ENCODE measurements around the gene MFGE8. TPM values are rescaled to one million over a fixed set of nuclear protein-coding genes. Genes with fewer than 3 reads are reported as not detected.

The MFGE8 gene
- polyA plus RNA-seq, 1 donor from 2014 or later = 1.1 TPM

- no peak overlapping the region for H3K9ac ChIP-seq (ENCODE audit: low read length)
- H3K79me2 ChIP-seq (replicated peaks; ENCODE audit: insufficient read depth, low read length) = no peaks in the 10 kb centered on the region
- H3K27me3 ChIP-seq (ENCODE audit: insufficient read depth, low read depth, low read length) = peaks cover 10% of the 10 kb centered on the region
- H3K9me2 ChIP-seq (ENCODE audit: insufficient read depth, low read length) = no peaks in the 10 kb centered on the region
- TF ChIP-seq REST (IDR thresholded peaks at IDR 0.05; ENCODE audit: borderline replicate concordance) (no peak), EZH2 (IDR thresholded peaks at IDR 0.05; ENCODE audit: borderline replicate concordance, insufficient read depth, low read length, poor library complexity, severe bottlenecking) (no peak), MXI1 (conservative IDR thresholded peaks at IDR 0.05; ENCODE audit: poor library complexity, severe bottlenecking) (no peak), EP300 (conservative IDR thresholded peaks at IDR 0.05; ENCODE audit: poor library complexity, severe bottlenecking) (no peak), RAD21 (conservative IDR thresholded peaks at IDR 0.05) (no peak), CTCF (IDR thresholded peaks at IDR 0.05; ENCODE audit: poor library complexity, severe bottlenecking) (no peak), TAF1 (IDR thresholded peaks at IDR 0.05; ENCODE audit: low read depth) (no peak), SMC3 (conservative IDR thresholded peaks at IDR 0.05; ENCODE audit: poor library complexity) (no peak)
- H4K20me1 ChIP-seq (ENCODE audit: insufficient read depth) = no peaks in the 10 kb centered on the region
- H3K4me3 ChIP-seq (ENCODE audit: low read length) = no peak overlapping the region
- H3K9me3 ChIP-seq (ENCODE audit: low read length) = no peaks in the 10 kb centered on the region
- no peak overlapping the region for H2AFZ ChIP-seq (ENCODE audit: low read depth, low read length)
- no peaks in the 10 kb centered on the region for H3K36me3 ChIP-seq (ENCODE audit: insufficient read depth, low read length)
- H3K27ac ChIP-seq (ENCODE audit: low read length) = no peak overlapping the region
- H3K4me2 ChIP-seq (ENCODE audit: low read length) = no peak overlapping the region
- no peaks in the 10 kb centered on the region for H3F3A ChIP-seq (ENCODE audit: insufficient read depth, low read length, poor library complexity, severe bottlenecking)
These were observed 5.1 kb downstream of the MFGE8 start for GRCh38 chr15:88908123-88908522.

GRCh38 chr15:88907111-88907510 is 6.1 kb downstream of the MFGE8 start:
- Histone ChIP-seq H3K27ac (ENCODE audit: low read length) (no peak overlapping the region), H3K4me3 (ENCODE audit: low read length) (no peak overlapping the region), H3K9ac (ENCODE audit: low read length) (no peak overlapping the region), H3K9me3 (ENCODE audit: low read length) (no peaks in the 10 kb centered on the region), H3K9me2 (ENCODE audit: insufficient read depth, low read length) (no peaks in the 10 kb centered on the region), H3K36me3 (ENCODE audit: insufficient read depth, low read length) (no peaks in the 10 kb centered on the region), H3F3A (ENCODE audit: insufficient read depth, low read length, poor library complexity, severe bottlenecking) (no peaks in the 10 kb centered on the region), H3K4me2 (ENCODE audit: low read length) (no peak overlapping the region), H3K79me2 (replicated peaks; ENCODE audit: insufficient read depth, low read length) (no peaks in the 10 kb centered on the region), H2AFZ (ENCODE audit: low read depth, low read length) (no peak overlapping the region), H3K27me3 (ENCODE audit: insufficient read depth, low read depth, low read length) (peaks cover under 1% of the 10 kb centered on the region), H4K20me1 (ENCODE audit: insufficient read depth) (no peaks in the 10 kb centered on the region)
- TF ChIP-seq REST (IDR thresholded peaks at IDR 0.05; ENCODE audit: borderline replicate concordance) = no peak
- no peak for TF ChIP-seq SMC3 (conservative IDR thresholded peaks at IDR 0.05; ENCODE audit: poor library complexity)
- no peak for TF ChIP-seq MXI1 (conservative IDR thresholded peaks at IDR 0.05; ENCODE audit: poor library complexity, severe bottlenecking)
- no peak for TF ChIP-seq EZH2 (IDR thresholded peaks at IDR 0.05; ENCODE audit: borderline replicate concordance, insufficient read depth, low read length, poor library complexity, severe bottlenecking)
- no peak for TF ChIP-seq RAD21 (conservative IDR thresholded peaks at IDR 0.05)
- TF ChIP-seq CTCF (IDR thresholded peaks at IDR 0.05; ENCODE audit: poor library complexity, severe bottlenecking) = no peak
- no peak for TF ChIP-seq TAF1 (IDR thresholded peaks at IDR 0.05; ENCODE audit: low read depth)
- TF ChIP-seq EP300 (conservative IDR thresholded peaks at IDR 0.05; ENCODE audit: poor library complexity, severe bottlenecking) = no peak
- no peak for TF ChIP-seq POLR2AphosphoS5 (IDR thresholded peaks at IDR 0.05)
